WTC11 (cell line): Measurements from ENCODE around the gene NKX6-2. TPM values are rescaled to one million over a fixed set of nuclear protein-coding genes. Genes with fewer than 3 reads are reported as not detected.

ENCODE experiments used
- ATAC-seq: fragments of 200-7000 bp; cut with Tn5 transposase; 2 replicates; pipeline ENCODE4 v1.10.0; 2021; ENCODE audit warnings: mild to moderate bottlenecking, moderate library complexity
- CTCF ChIA-PET: fragments of 300-600 bp; sonication (Branson Sonifier 250); formaldehyde crosslinking; loops from one replicate; lab custom pipeline; 2021; ENCODE audit warnings: antibody characterized with exemption; lab: Charles Lee
- POLR2A ChIA-PET: fragments of 350-600 bp; sonication (Branson Sonifier 250); formaldehyde crosslinking; loops from one replicate; lab custom pipeline; 2021; ENCODE audit warnings: antibody characterized with exemption; lab: Charles Lee
- DNase-seq: peaks from one replicate; pipeline ENCODE4 v3.0.0; 2021; ENCODE audit warnings: low spot score
- H3K27ac Mint-ChIP-seq: 2 replicates; pipeline ENCODE4 v1.8.0; 2021; ENCODE audit warnings: mixed read lengths
- H3K27me3 Mint-ChIP-seq: 2 replicates; pipeline ENCODE4 v1.8.0; 2021; ENCODE audit warnings: low read depth, mild to moderate bottlenecking, moderate library complexity, mixed read lengths
- H3K36me3 Mint-ChIP-seq: 2 replicates; pipeline ENCODE4 v1.8.0; 2021; ENCODE audit warnings: mixed read lengths
- H3K4me1 Mint-ChIP-seq: 2 replicates; pipeline ENCODE4 v1.8.0; 2022; ENCODE audit warnings: mixed read lengths
- H3K4me3 Mint-ChIP-seq: 2 replicates; pipeline ENCODE4 v1.8.0; 2021; ENCODE audit warnings: mild to moderate bottlenecking, moderate library complexity, mixed read lengths
- H3K9me3 Mint-ChIP-seq: 2 replicates; pipeline ENCODE4 v1.8.0; 2021; ENCODE audit warnings: mixed read lengths
- AR ChIP-seq: fragments of 250-450 bp; sonication (Bioruptor Pico); IDR thresholded peaks from 2 replicates; pipeline ENCODE4 v1.9.0; 2021; ENCODE audit warnings: mild to moderate bottlenecking
- ATF1 ChIP-seq: sonication (generic); formaldehyde crosslinking; IDR thresholded peaks from 2 replicates; pipeline ENCODE4 v1.8.1; 2023; ENCODE audit warnings: mild to moderate bottlenecking, moderate library complexity, missing genetic modification reagents
- ATF2 ChIP-seq: sonication (generic); formaldehyde crosslinking; IDR thresholded peaks from 2 replicates; pipeline ENCODE4 v1.8.1; 2022; ENCODE audit warnings: low read depth, missing genetic modification reagents, borderline replicate concordance
- ATF6 ChIP-seq: sonication (generic); formaldehyde crosslinking; IDR thresholded peaks from 2 replicates; pipeline ENCODE4 v1.8.1; 2023; ENCODE audit warnings: mild to moderate bottlenecking, missing genetic modification reagents
- E2F1 ChIP-seq: sonication (generic); formaldehyde crosslinking; IDR thresholded peaks from 2 replicates; pipeline ENCODE4 v1.8.0; 2022; ENCODE audit warnings: mild to moderate bottlenecking, missing genetic modification reagents
- E2F5 ChIP-seq: sonication (generic); formaldehyde crosslinking; IDR thresholded peaks from 2 replicates; pipeline ENCODE4 v1.8.1; 2022; ENCODE audit warnings: mild to moderate bottlenecking, moderate library complexity, missing genetic modification reagents
- EMX1 ChIP-seq: fragments of 250-450 bp; sonication (Bioruptor Pico); IDR thresholded peaks from 2 replicates; pipeline ENCODE4 v1.8.0; 2021; ENCODE audit warnings: mild to moderate bottlenecking
- ETV6 ChIP-seq: sonication (generic); formaldehyde crosslinking; IDR thresholded peaks from 2 replicates; pipeline ENCODE4 v1.8.1; 2022; ENCODE audit warnings: mild to moderate bottlenecking, missing genetic modification reagents
- KAT7 ChIP-seq: sonication (generic); formaldehyde crosslinking; IDR thresholded peaks from 2 replicates; pipeline ENCODE4 v1.8.1; 2023; ENCODE audit warnings: missing genetic modification reagents, mild to moderate bottlenecking, borderline replicate concordance
- MAX ChIP-seq: sonication (generic); formaldehyde crosslinking; IDR thresholded peaks from 2 replicates; pipeline ENCODE4 v1.8.0; 2022; ENCODE audit warnings: mild to moderate bottlenecking, missing genetic modification reagents
- MXD4 ChIP-seq: fragments of 250-450 bp; sonication (Bioruptor Pico); IDR thresholded peaks from 2 replicates; pipeline ENCODE4 v1.8.0; 2021; ENCODE audit warnings: mild to moderate bottlenecking, moderate library complexity, borderline replicate concordance
- MYBL2 ChIP-seq: sonication (generic); formaldehyde crosslinking; IDR thresholded peaks from 2 replicates; pipeline ENCODE4 v1.8.1; 2023; ENCODE audit warnings: mild to moderate bottlenecking, moderate library complexity, missing genetic modification reagents
- PREB ChIP-seq: sonication (generic); formaldehyde crosslinking; IDR thresholded peaks from 2 replicates; pipeline ENCODE4 v1.8.1; 2022; ENCODE audit warnings: mild to moderate bottlenecking, missing genetic modification reagents, moderate library complexity, borderline replicate concordance
- PRRX2 ChIP-seq: fragments of 250-450 bp; sonication (Bioruptor Pico); IDR thresholded peaks from 2 replicates; pipeline ENCODE4 v1.8.0; 2021; ENCODE audit warnings: mild to moderate bottlenecking
- SP1 ChIP-seq: sonication (generic); formaldehyde crosslinking; conservative IDR thresholded peaks from 2 replicates; pipeline ENCODE4 v1.8.1; 2022; ENCODE audit warnings: missing genetic modification reagents
- TCF7 ChIP-seq: sonication (generic); formaldehyde crosslinking; IDR thresholded peaks from 2 replicates; pipeline ENCODE4 v1.8.0; 2022; ENCODE audit warnings: mild to moderate bottlenecking, low read depth, missing genetic modification reagents, moderate library complexity
- ZNF138 ChIP-seq: sonication (generic); formaldehyde crosslinking; conservative IDR thresholded peaks from 2 replicates; pipeline ENCODE4 v1.8.1; 2022; ENCODE audit warnings: mild to moderate bottlenecking, moderate library complexity, missing genetic modification reagents
- ZNF263 ChIP-seq: sonication (generic); formaldehyde crosslinking; IDR thresholded peaks from 2 replicates; pipeline ENCODE4 v1.8.1; 2022; ENCODE audit warnings: low read depth, mild to moderate bottlenecking, moderate library complexity, missing genetic modification reagents
- ZNF423 ChIP-seq: fragments of 250-450 bp; sonication (Bioruptor Pico); IDR thresholded peaks from 2 replicates; pipeline ENCODE4 v2.1.2; 2022; ENCODE audit warnings: mild to moderate bottlenecking, moderate library complexity
- ZNF425 ChIP-seq: fragments of 250-450 bp; sonication (Bioruptor Pico); conservative IDR thresholded peaks from 2 replicates; pipeline ENCODE4 v1.9.0; 2021; ENCODE audit warnings: mild to moderate bottlenecking
- total RNA-seq: library from RNA; stranded (reverse); gene quantifications from 3 replicates; pipeline ENCODE4 v1.2.3, GENCODE V29; 2021

The NKX6-2 gene
- total RNA-seq, 1 experiment from 2014 or later = 0.15 TPM

- ATAC-seq (no peak), DNase-seq (no peak)
- Mint-ChIP-seq H3K4me3 (no peak overlapping the region), H3K4me1 (no peaks in the 10 kb centered on the region), H3K9me3 (0 out of 2 replicates have a peak, but pooled peaks cover 1% of the 10 kb centered on the region), H3K27me3 (peaks cover 5% of the 10 kb centered on the region), H3K36me3 (0 out of 2 replicates have a peak, but pooled peaks cover 2% of the 10 kb centered on the region), H3K27ac (0 out of 2 replicates have a peak overlapping the region, but pooled peaks have one; percentile 23)
- CTCF ChIA-PET = no interaction called here
- no peak for TF ChIP-seq ATF6 (CRISPR knock-in tag)
- POLR2A ChIA-PET = no interaction called here
Observed at GRCh38 chr10:132796846-132797245, 10.9 kb upstream of the NKX6-2 start.

GRCh38 chr10:132793871-132794849 lies 8.2 kb upstream of the NKX6-2 start:
- Mint-ChIP-seq H3K9me3 (no peaks in the 10 kb centered on the region), H3K4me1 (no peaks in the 10 kb centered on the region), H3K4me3 (no peak overlapping the region), H3K36me3 (no peaks in the 10 kb centered on the region), H3K27ac (no peak overlapping the region), H3K27me3 (peaks cover 23% of the 10 kb centered on the region)
- DNase-seq (no peak), ATAC-seq (no peak)
- CTCF ChIA-PET = interaction anchor here (0.6 to 2.4 kb wide), 11 partner anchors 9 to 342 kb away, joined by 3 to 10 read pairs (median 3); no protein-coding TSS in a partner anchor
- POLR2A ChIA-PET = no interaction called here
- TF ChIP-seq AR (CRISPR knock-in tag) = no peak
- no peak for TF ChIP-seq SP1
- TF ChIP-seq ZNF425 = no peak
- no peak for TF ChIP-seq MAX
- TF ChIP-seq PRRX2 (CRISPR knock-in tag) = no peak
- TF ChIP-seq TCF7 (CRISPR knock-in tag) = no peak
- TF ChIP-seq E2F1 (CRISPR knock-in tag) = no peak
- no peak for TF ChIP-seq ZNF263 (CRISPR knock-in tag)
- TF ChIP-seq ATF2 = no peak
- no peak for TF ChIP-seq ATF1
- TF ChIP-seq PREB (CRISPR knock-in tag) = no peak
- TF ChIP-seq EMX1 (CRISPR knock-in tag) = no peak
- TF ChIP-seq E2F5 = no peak
- TF ChIP-seq MYBL2 (CRISPR knock-in tag) = no peak
- no peak for TF ChIP-seq ZNF138 (CRISPR knock-in tag)
- no peak for TF ChIP-seq ZNF423 (CRISPR knock-in tag)
- no peak for TF ChIP-seq ETV6
- TF ChIP-seq MXD4 (CRISPR knock-in tag) = no peak
- no peak for TF ChIP-seq KAT7 (CRISPR knock-in tag)
